MM.1S (cell line): ENCODE data around the gene AP2M1.
"Not testable (repeated sequence)": the region's sequence is repeated elsewhere in the genome, so short reads cannot be mapped to it uniquely, and the experiment has no call there.

Experiments used
- DNase-seq: peaks from one replicate; pipeline ENCODE4 v3.0.0-alpha.2; 2015
- H2AFZ ChIP-seq: fragments of 300-600 bp; sonication (generic); 2 replicates; pipeline ENCODE4 v1.6.0; 2016; ENCODE audit warnings: antibody characterized with exemption, low read length
- H3F3A ChIP-seq: fragments of 300-600 bp; sonication (generic); 2 replicates; pipeline ENCODE4 v1.6.1; 2016; ENCODE audit warnings: mild to moderate bottlenecking, antibody characterized with exemption, low read length, moderate library complexity, mixed read lengths; ENCODE audit not compliant: insufficient read depth
- H3K27ac ChIP-seq: fragments of 300-600 bp; sonication (generic); 2 replicates; pipeline ENCODE4 v1.5.1; 2016; ENCODE audit warnings: mild to moderate bottlenecking, low read length
- H3K27me3 ChIP-seq: fragments of 300-600 bp; sonication (generic); replicated peaks from 2 replicates; pipeline ENCODE4 v1.6.0; 2016; ENCODE audit warnings: low read length; ENCODE audit not compliant: insufficient read depth
- H3K36me3 ChIP-seq: fragments of 300-600 bp; sonication (generic); replicated peaks from 2 replicates; pipeline ENCODE4 v1.6.1; 2016; ENCODE audit warnings: mild to moderate bottlenecking, low read length, mixed read lengths; ENCODE audit not compliant: insufficient read depth
- H3K4me1 ChIP-seq: fragments of 300-600 bp; sonication (generic); 2 replicates; pipeline ENCODE4 v1.6.1; 2016; ENCODE audit warnings: low read length, mixed read lengths
- H3K4me2 ChIP-seq: fragments of 300-600 bp; sonication (generic); 2 replicates; pipeline ENCODE4 v1.6.0; 2016; ENCODE audit warnings: low read depth, low read length
- H3K4me3 ChIP-seq: fragments of 300-600 bp; sonication (generic); 2 replicates; pipeline ENCODE4 v1.5.1; 2016; ENCODE audit warnings: low read length, mixed read lengths
- H3K79me2 ChIP-seq: fragments of 300-600 bp; sonication (generic); 2 replicates; pipeline ENCODE4 v1.6.1; 2016; ENCODE audit warnings: mixed run types, low read length, mixed read lengths
- H3K9ac ChIP-seq: fragments of 300-600 bp; sonication (generic); 2 replicates; pipeline ENCODE4 v1.6.1; 2016; ENCODE audit warnings: low read length, mixed read lengths
- H3K9me2 ChIP-seq: fragments of 300-600 bp; sonication (generic); replicated peaks from 2 replicates; pipeline ENCODE4 v1.6.1; 2016; ENCODE audit warnings: mild to moderate bottlenecking, low read length, mixed read lengths; ENCODE audit not compliant: insufficient read depth
- H3K9me3 ChIP-seq: fragments of 300-600 bp; sonication (generic); replicated peaks from 2 replicates; pipeline ENCODE4 v1.6.1; 2016; ENCODE audit warnings: mild to moderate bottlenecking, low read length, mixed read lengths; ENCODE audit not compliant: insufficient read depth
- H4K20me1 ChIP-seq: fragments of 300-600 bp; sonication (generic); 2 replicates; pipeline ENCODE4 v1.6.1; 2016; ENCODE audit warnings: mild to moderate bottlenecking, low read length, moderate library complexity, mixed read lengths; ENCODE audit not compliant: insufficient read depth
- EZH2 ChIP-seq: fragments of 300-600 bp; sonication (generic); optimal IDR thresholded peaks from 2 replicates; pipeline ENCODE3; 2017; ENCODE audit warnings: low read depth, mild to moderate bottlenecking, antibody characterized with exemption, low read length, mixed read lengths
- EZH2phosphoT487 ChIP-seq: fragments of 300-600 bp; sonication (generic); IDR thresholded peaks from 2 replicates; pipeline ENCODE4 v1.6.1; 2018; ENCODE audit warnings: antibody characterized with exemption, low read length
- TF ChIP-seq, protein P1 (sequence below): fragments of 300-600 bp; sonication (generic); IDR thresholded peaks from 2 replicates; pipeline ENCODE4 v1.5.1; 2016; ENCODE audit warnings: antibody characterized with exemption, low read length, mixed read lengths

Gene AP2M1

DNA sequence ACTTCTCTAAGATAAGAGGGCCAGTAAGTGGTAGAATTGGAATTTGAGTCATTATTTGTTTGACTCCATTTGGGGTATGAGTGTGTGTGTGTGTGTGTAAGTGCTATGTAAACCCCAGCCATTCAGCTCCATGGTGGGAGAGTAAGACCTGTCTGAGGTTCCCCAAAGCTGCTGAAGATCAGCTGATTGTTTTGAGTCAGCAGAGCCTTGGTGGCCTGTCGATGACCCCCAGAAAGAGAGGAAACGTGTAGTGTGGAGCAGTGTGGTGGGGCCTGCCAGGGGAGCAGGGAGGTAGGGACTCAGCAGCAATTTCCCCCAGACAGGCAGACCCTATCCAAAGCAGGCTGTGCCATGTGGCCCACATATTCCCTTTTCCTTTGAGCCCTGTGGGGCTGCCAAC, 14.2 kb upstream of the AP2M1 start:
- H3K9ac ChIP-seq: no peak overlapping the region
- no peak for TF ChIP-seq EZH2
- TF ChIP-seq, protein P1, sequence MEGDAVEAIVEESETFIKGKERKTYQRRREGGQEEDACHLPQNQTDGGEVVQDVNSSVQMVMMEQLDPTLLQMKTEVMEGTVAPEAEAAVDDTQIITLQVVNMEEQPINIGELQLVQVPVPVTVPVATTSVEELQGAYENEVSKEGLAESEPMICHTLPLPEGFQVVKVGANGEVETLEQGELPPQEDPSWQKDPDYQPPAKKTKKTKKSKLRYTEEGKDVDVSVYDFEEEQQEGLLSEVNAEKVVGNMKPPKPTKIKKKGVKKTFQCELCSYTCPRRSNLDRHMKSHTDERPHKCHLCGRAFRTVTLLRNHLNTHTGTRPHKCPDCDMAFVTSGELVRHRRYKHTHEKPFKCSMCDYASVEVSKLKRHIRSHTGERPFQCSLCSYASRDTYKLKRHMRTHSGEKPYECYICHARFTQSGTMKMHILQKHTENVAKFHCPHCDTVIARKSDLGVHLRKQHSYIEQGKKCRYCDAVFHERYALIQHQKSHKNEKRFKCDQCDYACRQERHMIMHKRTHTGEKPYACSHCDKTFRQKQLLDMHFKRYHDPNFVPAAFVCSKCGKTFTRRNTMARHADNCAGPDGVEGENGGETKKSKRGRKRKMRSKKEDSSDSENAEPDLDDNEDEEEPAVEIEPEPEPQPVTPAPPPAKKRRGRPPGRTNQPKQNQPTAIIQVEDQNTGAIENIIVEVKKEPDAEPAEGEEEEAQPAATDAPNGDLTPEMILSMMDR: no peak
- TF ChIP-seq EZH2phosphoT487: no peak
- H3K9me3 ChIP-seq: no peaks in the 10 kb centered on the region
- peaks cover 51% of the 10 kb centered on the region for H3K79me2 ChIP-seq
- no peak for DNase-seq
- no peak overlapping the region for H3K27ac ChIP-seq
- no peak overlapping the region for H3K4me2 ChIP-seq
- H3K4me1 ChIP-seq: peaks cover 13% of the 10 kb centered on the region
- no peak overlapping the region for H3K4me3 ChIP-seq
- H3K9me2 ChIP-seq: no peaks in the 10 kb centered on the region
- H3K36me3 ChIP-seq: no peaks in the 10 kb centered on the region
- H2AFZ ChIP-seq: no peak overlapping the region
- no peaks in the 10 kb centered on the region for H4K20me1 ChIP-seq
- peaks cover 9% of the 10 kb centered on the region for H3F3A ChIP-seq
- H3K27me3 ChIP-seq: no peaks in the 10 kb centered on the region

DNA sequence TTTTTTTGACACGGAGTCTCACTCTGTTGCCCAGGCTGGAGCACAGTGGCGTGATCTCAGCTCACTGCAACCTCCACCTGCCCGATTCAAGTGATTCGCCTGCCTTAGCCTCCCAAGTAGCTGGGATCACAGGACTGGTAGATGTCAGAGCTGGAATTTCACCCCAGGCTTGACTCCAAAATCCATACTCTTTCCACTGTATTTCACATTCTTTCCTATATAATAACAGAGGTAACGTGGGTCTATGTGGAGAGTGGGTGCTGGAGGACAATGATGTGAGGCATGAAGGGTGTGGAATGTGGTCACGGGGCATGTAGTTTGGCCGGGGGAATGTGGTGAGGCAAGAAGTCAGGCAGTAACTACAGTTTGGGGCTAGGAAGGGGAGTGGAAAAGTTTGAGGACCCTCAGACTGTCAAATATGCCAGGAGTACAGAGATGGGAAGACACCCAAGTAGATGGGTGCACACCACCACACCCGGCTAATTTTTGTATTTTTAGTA, 12.0 kb upstream of the AP2M1 start:
- H3K4me3 ChIP-seq, H3K9ac ChIP-seq, DNase-seq, H3K36me3 ChIP-seq, H3K9me2 ChIP-seq, H3K4me2 ChIP-seq, H3K9me3 ChIP-seq, H3K27me3 ChIP-seq, H3K27ac ChIP-seq, H3K4me1 ChIP-seq, H4K20me1 ChIP-seq, H3F3A ChIP-seq, H2AFZ ChIP-seq: not testable (repeated sequence)
- H3K79me2 ChIP-seq: peaks cover 31% of the 10 kb centered on the region

DNA sequence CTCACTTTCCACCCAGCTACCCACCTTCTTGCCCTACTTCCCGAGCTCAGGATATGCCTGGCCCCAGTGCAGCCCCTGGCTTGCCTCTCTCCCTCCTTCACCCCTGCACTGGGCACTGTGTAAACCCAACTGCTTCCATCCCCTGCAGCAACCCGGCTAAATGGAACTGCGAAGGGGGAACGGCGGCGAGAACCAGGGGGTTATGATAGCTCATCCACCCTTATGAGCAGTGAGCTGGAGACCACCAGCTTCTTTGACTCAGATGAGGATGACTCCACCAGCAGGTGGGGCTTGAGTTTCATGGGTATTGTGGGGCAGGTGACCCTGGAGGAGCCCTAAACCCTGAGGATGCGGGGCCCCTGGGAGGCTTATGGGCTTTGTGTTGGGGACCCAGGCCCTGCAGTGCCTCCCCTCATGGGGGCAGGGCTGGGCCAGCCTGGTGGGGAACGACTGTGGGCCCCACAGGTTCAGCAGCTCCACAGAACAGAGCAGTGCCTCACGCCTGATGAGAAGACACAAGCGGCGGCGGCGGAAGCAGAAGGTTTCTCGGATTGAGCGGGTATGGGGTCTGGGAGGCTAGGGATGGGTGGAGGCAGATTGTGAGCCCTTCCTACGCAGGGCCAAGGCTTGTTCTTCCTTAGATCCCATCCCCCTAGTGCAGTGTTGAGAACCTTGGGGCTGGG, 9.9 kb upstream of the AP2M1 start:
- Histone ChIP-seq H3K4me1 (no peaks in the 10 kb centered on the region), H3K27me3 (no peaks in the 10 kb centered on the region), H3K4me2 (no peak overlapping the region), H4K20me1 (no peaks in the 10 kb centered on the region), H2AFZ (no peak overlapping the region), H3K9ac (no peak overlapping the region), H3F3A (no peaks in the 10 kb centered on the region), H3K79me2 (peaks cover 18% of the 10 kb centered on the region), H3K9me2 (no peaks in the 10 kb centered on the region), H3K9me3 (no peaks in the 10 kb centered on the region), H3K4me3 (no peak overlapping the region), H3K36me3 (no peaks in the 10 kb centered on the region), H3K27ac (no peak overlapping the region)
- TF ChIP-seq EZH2 (no peak), EZH2phosphoT487 (no peak)
- TF ChIP-seq, protein P1: no peak
- DNase-seq: no peak

DNA sequence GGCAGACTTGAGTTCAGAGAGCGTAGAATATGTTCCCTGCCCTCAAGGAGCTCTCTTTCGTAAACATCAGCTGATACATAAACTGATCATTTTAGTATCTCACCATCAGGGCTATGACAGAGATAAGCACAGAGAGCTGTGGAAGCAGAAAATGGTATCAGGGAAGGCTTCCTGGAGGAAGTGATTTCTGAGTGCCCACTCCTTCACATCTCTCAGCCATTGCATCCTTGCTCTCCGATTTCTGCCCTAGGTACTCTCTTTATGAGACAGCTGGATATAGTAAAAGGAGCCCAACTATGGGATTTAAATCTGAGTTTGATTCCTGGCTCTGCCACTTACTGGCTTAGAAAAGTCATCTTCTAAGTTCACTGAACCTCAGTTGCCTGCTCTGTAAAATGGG, 9.1 kb upstream of the AP2M1 start:
- Histone ChIP-seq H3K27ac (no peak overlapping the region), H3K36me3 (no peaks in the 10 kb centered on the region), H3F3A (no peaks in the 10 kb centered on the region), H3K4me3 (no peak overlapping the region), H3K9me3 (no peaks in the 10 kb centered on the region), H2AFZ (no peak overlapping the region), H3K27me3 (no peaks in the 10 kb centered on the region), H3K79me2 (peaks cover 12% of the 10 kb centered on the region), H3K9ac (no peak overlapping the region), H3K4me2 (no peak overlapping the region), H4K20me1 (no peaks in the 10 kb centered on the region), H3K4me1 (no peaks in the 10 kb centered on the region), H3K9me2 (no peaks in the 10 kb centered on the region)
- DNase-seq: no peak
- TF ChIP-seq EZH2 (no peak), EZH2phosphoT487 (no peak)
- TF ChIP-seq, protein P1: no peak
